KMS-11 (cell line): ENCODE measurements around the gene IQCE.

Source experiments
- H2AFZ ChIP-seq: fragments of 200-600 bp; sonication (generic); 2 replicates; pipeline ENCODE4 v1.6.1; 2016; ENCODE audit warnings: antibody characterized with exemption, mixed run types, low read depth
- H3K27ac ChIP-seq: fragments of 200-600 bp; sonication (generic); 2 replicates; pipeline ENCODE4 v1.6.1; 2016; ENCODE audit warnings: mild to moderate bottlenecking, mixed run types
- H3K27me3 ChIP-seq: fragments of 200-600 bp; sonication (generic); 2 replicates; pipeline ENCODE4 v1.6.1; 2017; ENCODE audit warnings: mild to moderate bottlenecking, low read depth, mixed run types, moderate library complexity; ENCODE audit not compliant: insufficient read depth
- H3K36me3 ChIP-seq: fragments of 200-600 bp; sonication (generic); 2 replicates; pipeline ENCODE4 v1.6.1; 2017; ENCODE audit warnings: mild to moderate bottlenecking, mixed run types; ENCODE audit not compliant: insufficient read depth
- H3K4me1 ChIP-seq: fragments of 200-600 bp; sonication (generic); 2 replicates; pipeline ENCODE4 v1.6.1; 2016; ENCODE audit warnings: mild to moderate bottlenecking, low read depth, mixed run types; ENCODE audit not compliant: poor library complexity, severe bottlenecking
- H3K4me2 ChIP-seq: fragments of 200-600 bp; sonication (generic); 2 replicates; pipeline ENCODE4 v1.7.0; 2016; ENCODE audit warnings: mild to moderate bottlenecking, mixed run types
- H3K4me3 ChIP-seq: fragments of 200-600 bp; sonication (generic); IDR thresholded peaks from 2 replicates; pipeline ENCODE4 v1.6.1; 2017; ENCODE audit warnings: low read depth, low read length, mixed read lengths; ENCODE audit not compliant: insufficient read depth
- H3K79me2 ChIP-seq: fragments of 200-600 bp; sonication (generic); 2 replicates; pipeline ENCODE4 v1.6.1; 2016; ENCODE audit warnings: low read depth, mixed run types; ENCODE audit not compliant: insufficient read depth
- H3K9ac ChIP-seq: fragments of 200-600 bp; sonication (generic); 2 replicates; pipeline ENCODE4 v1.6.1; 2016; ENCODE audit warnings: mild to moderate bottlenecking, mixed run types
- H4K20me1 ChIP-seq: fragments of 200-600 bp; sonication (generic); 2 replicates; pipeline ENCODE4 v1.6.1; 2016; ENCODE audit warnings: mild to moderate bottlenecking, mixed run types; ENCODE audit not compliant: insufficient read depth
- CTCF ChIP-seq: fragments of 200-600 bp; sonication (generic); conservative IDR thresholded peaks from 2 replicates; pipeline ENCODE4 v1.6.1; 2017; ENCODE audit warnings: low read depth, mild to moderate bottlenecking, antibody characterized with exemption, low read length, moderate library complexity, mixed read lengths

Gene IQCE

GRCh38 chr7:2649991-2650390, 91.2 kb downstream of the IQCE start:
- Histone ChIP-seq H3K4me2 (no peak overlapping the region), H3K36me3 (no peaks in the 10 kb centered on the region), H3K4me1 (peaks cover 7% of the 10 kb centered on the region), H3K27ac (no peak overlapping the region), H2AFZ (no peak overlapping the region), H3K9ac (no peak overlapping the region), H3K27me3 (peaks cover 5% of the 10 kb centered on the region; the same call in 1 of the 2 replicates), H3K4me3 (no peak overlapping the region), H3K79me2 (no peaks in the 10 kb centered on the region), H4K20me1 (no peaks in the 10 kb centered on the region)
- no peak for TF ChIP-seq CTCF

GRCh38 chr7:2650451-2650850, 91.7 kb downstream of the IQCE start:
- no peak for TF ChIP-seq CTCF
- no peak overlapping the region for H3K27ac ChIP-seq
- H3K4me3 ChIP-seq = no peak overlapping the region
- H3K36me3 ChIP-seq = no peaks in the 10 kb centered on the region
- no peak overlapping the region for H3K4me2 ChIP-seq
- no peak overlapping the region for H3K9ac ChIP-seq
- peaks cover 5% of the 10 kb centered on the region; the same call in 1 of the 2 replicates for H3K27me3 ChIP-seq
- no peak overlapping the region for H2AFZ ChIP-seq
- peaks cover 2% of the 10 kb centered on the region for H3K4me1 ChIP-seq
- no peaks in the 10 kb centered on the region for H4K20me1 ChIP-seq
- H3K79me2 ChIP-seq = no peaks in the 10 kb centered on the region

- no peaks in the 10 kb centered on the region for H3K36me3 ChIP-seq
- H3K27me3 ChIP-seq = peaks cover 5% of the 10 kb centered on the region; the same call in 1 of the 2 replicates
- no peak overlapping the region for H2AFZ ChIP-seq
- H3K27ac ChIP-seq = no peak overlapping the region
- no peak for TF ChIP-seq CTCF
- H3K9ac ChIP-seq = no peak overlapping the region
- no peaks in the 10 kb centered on the region for H4K20me1 ChIP-seq
- H3K4me3 ChIP-seq = no peak overlapping the region
- H3K79me2 ChIP-seq = no peaks in the 10 kb centered on the region
- H3K4me1 ChIP-seq = no peaks in the 10 kb centered on the region
- no peak overlapping the region for H3K4me2 ChIP-seq
Measured at GRCh38 chr7:2651336-2651735, 92.6 kb downstream of the IQCE start.

GRCh38 chr7:2651847-2652735, 93.3 kb downstream of the IQCE start:
- Histone ChIP-seq H3K36me3 (no peaks in the 10 kb centered on the region), H3K4me2 (no peak overlapping the region), H3K79me2 (no peaks in the 10 kb centered on the region), H2AFZ (no peak overlapping the region), H3K27me3 (peaks cover 5% of the 10 kb centered on the region; the same call in 1 of the 2 replicates), H3K9ac (no peak overlapping the region), H4K20me1 (no peaks in the 10 kb centered on the region), H3K4me1 (no peaks in the 10 kb centered on the region), H3K27ac (no peak overlapping the region), H3K4me3 (no peak overlapping the region)
- no peak for TF ChIP-seq CTCF
